Tibial artery (tissue), 4 donors: ENCODE measurements around the gene ACIN1.
A peak's percentile ranks its signal among the peaks of the same experiment; 100 is the strongest.

Experiments
- DNase-seq, 2 donors: peaks; one replicate each; pipeline ENCODE4 v3.0.0-alpha.2; 2019
- H3K27ac ChIP-seq, 2 donors: fragments of 200-600 bp; sonication (generic) in 1 of 2; 1 replicate in 1 of 2; 2 replicates in 1 of 2; pipeline ENCODE4 v1.5.1; 2018 to 2019; ENCODE audit warnings: mild to moderate bottlenecking in 1 of 2
- H3K27me3 ChIP-seq, 2 donors: fragments of 200-600 bp; sonication (generic) in 1 of 2; one replicate each; pipeline versions ENCODE4 v1.5.1 to v1.6.0; 2016 to 2019
- H3K36me3 ChIP-seq, 3 donors: fragments of 200-600 bp; sonication (generic) in 2 of 3; one replicate each; pipeline ENCODE4 v1.5.1; 2016 to 2019; ENCODE audit warnings: mild to moderate bottlenecking in 2 of 3
- H3K4me1 ChIP-seq, 4 donors: fragments of 200-600 bp; sonication (generic) in 2 of 4; 1 replicate in 3 of 4; 2 replicates in 1 of 4; pipeline ENCODE4 v1.5.1; 2016 to 2019
- H3K4me3 ChIP-seq, 2 donors: fragments of 200-600 bp; sonication (generic) in 1 of 2; 1 replicate in 1 of 2; 2 replicates in 1 of 2; pipeline ENCODE4 v1.5.1; 2018 to 2019; ENCODE audit warnings: mild to moderate bottlenecking in 2 of 2
- H3K9me3 ChIP-seq, 3 donors: fragments of 200-600 bp; sonication (generic) in 1 of 3; one replicate each; pipeline ENCODE4 v1.5.1; 2016 to 2019
- intact Hi-C: fragments of 100-400 bp; cut with DNase I; formaldehyde crosslinking; loops from one replicate; pipeline ENCODE4 v1.15.0; 2023; ENCODE audit warnings: low total_unique reads
- TF ChIP-seq, protein P1 (sequence below), 2 experiments: fragments of 200-600 bp in 1 of 2; fragments of 450-650 bp in 1 of 2; IDR thresholded peaks; one replicate each; pipeline ENCODE4 v1.5.1; 2017 to 2019; ENCODE audit warnings: antibody characterized with exemption in 2 of 2, mild to moderate bottlenecking in 1 of 2, moderate library complexity in 1 of 2

The ACIN1 gene

DNA sequence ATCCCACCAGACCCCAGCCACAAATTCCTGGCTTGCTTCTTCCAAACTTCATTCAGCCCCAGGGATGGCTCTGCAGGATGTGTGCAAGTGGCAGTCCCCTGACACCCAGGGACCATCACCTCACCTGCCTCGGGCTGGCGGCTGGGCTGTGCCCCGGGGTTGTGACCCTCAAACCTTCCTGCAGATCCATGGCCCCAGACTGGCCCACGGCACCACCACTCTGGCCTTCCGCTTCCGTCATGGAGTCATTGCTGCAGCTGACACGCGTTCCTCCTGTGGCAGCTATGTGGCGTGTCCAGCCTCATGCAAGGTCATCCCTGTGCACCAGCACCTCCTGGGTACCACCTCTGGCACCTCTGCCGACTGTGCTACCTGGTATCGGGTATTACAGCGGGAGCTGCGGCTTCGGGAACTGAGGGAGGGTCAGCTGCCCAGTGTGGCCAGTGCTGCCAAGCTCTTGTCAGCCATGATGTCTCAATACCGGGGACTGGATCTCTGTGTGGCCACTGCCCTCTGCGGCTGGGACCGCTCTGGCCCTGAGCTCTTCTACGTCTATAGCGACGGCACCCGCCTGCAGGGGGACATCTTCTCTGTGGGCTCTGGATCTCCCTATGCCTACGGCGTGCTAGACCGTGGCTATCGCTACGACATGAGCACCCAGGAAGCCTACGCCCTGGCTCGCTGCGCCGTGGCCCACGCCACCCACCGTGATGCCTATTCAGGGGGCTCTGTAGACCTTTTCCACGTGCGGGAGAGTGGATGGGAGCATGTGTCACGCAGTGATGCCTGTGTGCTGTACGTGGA lies 52.6 kb downstream of the ACIN1 start, which contains the start of gene PSMB11:
PSMB11 (plus strand) TSS at position 51 of the 804 bp plus-strand sequence; CDS start at position 65, 14 bp downstream.
- TF ChIP-seq, protein P1, sequence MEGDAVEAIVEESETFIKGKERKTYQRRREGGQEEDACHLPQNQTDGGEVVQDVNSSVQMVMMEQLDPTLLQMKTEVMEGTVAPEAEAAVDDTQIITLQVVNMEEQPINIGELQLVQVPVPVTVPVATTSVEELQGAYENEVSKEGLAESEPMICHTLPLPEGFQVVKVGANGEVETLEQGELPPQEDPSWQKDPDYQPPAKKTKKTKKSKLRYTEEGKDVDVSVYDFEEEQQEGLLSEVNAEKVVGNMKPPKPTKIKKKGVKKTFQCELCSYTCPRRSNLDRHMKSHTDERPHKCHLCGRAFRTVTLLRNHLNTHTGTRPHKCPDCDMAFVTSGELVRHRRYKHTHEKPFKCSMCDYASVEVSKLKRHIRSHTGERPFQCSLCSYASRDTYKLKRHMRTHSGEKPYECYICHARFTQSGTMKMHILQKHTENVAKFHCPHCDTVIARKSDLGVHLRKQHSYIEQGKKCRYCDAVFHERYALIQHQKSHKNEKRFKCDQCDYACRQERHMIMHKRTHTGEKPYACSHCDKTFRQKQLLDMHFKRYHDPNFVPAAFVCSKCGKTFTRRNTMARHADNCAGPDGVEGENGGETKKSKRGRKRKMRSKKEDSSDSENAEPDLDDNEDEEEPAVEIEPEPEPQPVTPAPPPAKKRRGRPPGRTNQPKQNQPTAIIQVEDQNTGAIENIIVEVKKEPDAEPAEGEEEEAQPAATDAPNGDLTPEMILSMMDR (IDR thresholded peaks at IDR 0.05), result no peak
- Histone ChIP-seq H3K4me3 (no peak within 1 kb of the TSS), H3K27ac (no peak within 1 kb of the TSS), H3K27me3 (no peaks in the 10 kb centered on the region), H3K9me3 (no peaks in the 10 kb centered on the region), H3K4me1 (no peaks in the 10 kb centered on the region), H3K36me3 (no peaks in the 10 kb centered on the region)
- no peak for DNase-seq
- intact Hi-C loops, result no loop called here

DNA sequence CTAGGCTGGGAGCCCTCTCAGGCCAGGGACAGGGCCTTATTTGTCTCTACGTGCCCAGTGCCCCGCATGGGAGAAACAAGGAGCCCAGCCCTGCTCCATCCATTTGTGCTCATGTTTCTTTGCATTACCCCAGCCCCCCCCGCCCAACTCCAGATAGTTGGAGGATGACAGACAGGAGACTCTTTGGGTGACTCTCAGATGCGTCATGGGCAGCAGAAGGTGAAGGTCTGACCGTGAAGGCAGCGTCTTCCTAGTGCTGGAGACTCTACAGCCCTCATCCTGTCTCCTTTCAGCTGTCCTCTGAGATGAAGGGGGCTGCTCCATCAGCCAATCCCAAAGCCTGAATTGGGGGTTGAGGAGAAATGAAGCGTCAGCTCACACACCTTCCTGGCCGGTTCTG lies 53.2 kb downstream of the ACIN1 start:
- Histone ChIP-seq H3K27me3 (no peaks in the 10 kb centered on the region), H3K4me1 (no peaks in the 10 kb centered on the region), H3K4me3 (no peak overlapping the region), H3K9me3 (no peaks in the 10 kb centered on the region), H3K27ac (no peak overlapping the region), H3K36me3 (no peaks in the 10 kb centered on the region)
- DNase-seq, result no peak
- intact Hi-C loops, result no loop called here
- TF ChIP-seq, protein P1 (IDR thresholded peaks at IDR 0.05), result no peak

DNA sequence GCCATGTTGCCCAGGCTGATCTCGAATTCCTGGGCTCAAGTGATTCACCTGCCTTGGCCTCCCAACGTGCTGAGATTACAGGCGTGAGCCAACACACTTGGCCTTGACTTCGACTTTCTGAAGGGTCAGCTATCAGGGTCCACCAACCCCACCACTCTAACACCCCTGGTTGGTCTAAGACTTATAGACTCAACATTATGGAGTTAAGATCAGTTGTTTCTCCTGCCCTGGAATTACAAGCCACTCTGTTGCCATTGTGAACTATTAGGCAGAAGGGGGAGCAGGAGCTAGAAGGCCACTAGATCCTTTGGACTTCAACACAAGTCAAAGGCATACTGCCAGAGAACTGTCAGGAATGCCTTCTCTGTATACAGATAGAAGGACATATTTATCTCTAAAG lies 54.8 kb downstream of the ACIN1 start:
- TF ChIP-seq, protein P1 (IDR thresholded peaks at IDR 0.05), result no peak
- Histone ChIP-seq H3K27ac (no peak overlapping the region), H3K36me3 (no peaks in the 10 kb centered on the region), H3K9me3 (no peaks in the 10 kb centered on the region), H3K4me1 (no peaks in the 10 kb centered on the region), H3K27me3 (no peaks in the 10 kb centered on the region), H3K4me3 (no peak overlapping the region)
- DNase-seq, result no peak
- intact Hi-C loops, result no loop called here

DNA sequence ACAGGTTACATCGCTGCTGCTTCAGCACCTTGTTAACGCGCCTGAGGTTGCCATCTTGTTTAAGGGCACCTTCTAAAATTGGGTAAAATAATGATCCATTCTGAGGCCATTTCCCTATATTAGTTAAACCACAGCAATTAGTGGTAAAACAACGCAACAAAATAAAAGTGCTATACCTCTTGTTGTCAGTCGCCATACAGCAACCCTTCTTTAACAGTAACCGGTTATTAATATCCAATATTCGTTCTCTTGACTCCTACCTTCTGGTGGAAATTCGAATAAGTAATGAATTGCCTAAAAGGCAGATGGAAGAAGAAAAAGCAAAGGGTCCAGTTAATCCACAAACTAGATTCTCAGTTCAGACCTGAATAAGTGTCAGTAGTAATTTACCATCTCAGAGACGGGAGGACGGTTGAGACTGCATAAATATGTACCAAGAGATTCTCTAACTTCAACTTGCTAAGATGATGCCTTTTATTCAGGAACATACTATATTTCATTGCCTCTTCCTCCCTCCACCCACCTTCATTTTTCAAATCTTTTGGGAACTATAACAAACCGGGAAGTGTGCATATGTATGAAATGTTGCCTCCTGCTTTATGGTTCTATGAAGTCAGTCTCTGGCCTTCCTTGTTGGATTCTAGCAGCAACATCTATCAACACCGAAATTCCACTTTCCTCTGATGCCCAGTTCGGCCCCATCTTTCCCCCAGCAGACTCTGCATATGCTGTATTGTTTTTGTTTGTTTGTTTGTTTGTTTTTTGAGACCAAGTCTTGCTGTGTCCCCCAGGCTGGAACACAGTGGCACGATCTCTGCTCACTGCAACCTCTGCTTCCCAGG lies 59.4 kb downstream of the ACIN1 start:
- Histone ChIP-seq H3K4me1 (peaks cover 0 to 19% (median 13%) of the 10 kb centered on the region in 4 donors), H3K4me3 (peak overlapping the region; percentile 81 to 87), H3K36me3 (peaks cover 28 to 30% (median 29%) of the 10 kb centered on the region in 3 donors), H3K27ac (peak overlapping the region; percentile 90 to 98), H3K27me3 (no peaks in the 10 kb centered on the region), H3K9me3 (no peaks in the 10 kb centered on the region)
- DNase-seq, result no peak
- TF ChIP-seq, protein P1 (IDR thresholded peaks at IDR 0.05), result peak in 1 of 2 experiments; percentile 13
- intact Hi-C loops, result no loop called here

DNA sequence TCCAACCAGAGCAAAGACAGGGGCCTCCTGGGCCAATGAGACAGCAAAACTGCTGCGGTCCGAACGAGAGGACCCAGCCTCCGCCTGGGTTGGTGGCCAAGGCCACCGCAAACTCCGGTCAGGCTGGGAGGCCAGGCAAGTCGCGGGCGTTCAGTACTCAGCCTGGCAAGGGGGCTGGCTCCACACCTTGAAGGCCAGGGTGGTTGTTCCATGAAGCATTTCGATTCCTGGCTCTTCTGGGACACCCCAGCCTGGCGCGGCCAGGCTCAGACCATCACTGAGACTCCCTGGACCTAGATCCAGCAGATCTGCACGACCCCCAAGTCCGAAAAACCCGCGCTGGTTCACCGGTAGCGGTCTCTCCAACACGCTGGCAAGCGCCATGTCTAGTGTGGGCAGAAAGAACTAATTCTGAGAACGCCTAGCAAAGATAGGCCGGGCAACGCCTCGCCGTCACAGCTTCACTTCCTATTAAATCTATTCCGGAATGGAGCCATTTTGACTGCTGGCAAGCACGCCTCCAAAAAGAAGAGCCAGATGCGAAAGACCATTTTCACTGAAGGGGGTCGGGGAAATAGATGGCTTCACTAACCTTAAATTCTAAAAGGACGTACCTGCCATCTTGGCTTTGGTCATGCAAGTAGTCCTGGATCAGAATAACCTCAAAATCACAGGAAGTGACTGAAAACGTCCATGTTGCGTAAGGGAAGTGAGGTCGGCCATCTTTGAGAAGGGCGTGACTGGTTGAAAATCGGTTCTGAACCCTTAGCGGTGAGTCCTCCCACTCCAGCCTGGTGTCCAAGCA lies 60.2 kb downstream of the ACIN1 start, which contains the start of gene PSMB5:
PSMB5 (minus strand) TSS at position 403 of the 805 bp plus-strand sequence; CDS start at position 384, 19 bp downstream.
- Histone ChIP-seq H3K4me1 (peaks cover 0 to 19% (median 13%) of the 10 kb centered on the region in 4 donors), H3K9me3 (no peaks in the 10 kb centered on the region), H3K27ac (peak within 1 kb of the TSS; percentile 90 to 98), H3K36me3 (peaks cover 29 to 36% (median 33%) of the 10 kb centered on the region in 3 donors), H3K27me3 (no peaks in the 10 kb centered on the region), H3K4me3 (peak within 1 kb of the TSS; percentile 81 to 87)
- TF ChIP-seq, protein P1 (IDR thresholded peaks at IDR 0.05), result no peak
- intact Hi-C loops, result no loop called here
- peak; percentile 91 to 94 for DNase-seq
